GM20000 (cell line): ENCODE results near the gene PLEKHO2.

Source experiments
- DNase-seq: peaks from one replicate; pipeline ENCODE4 v3.0.0; 2012; ENCODE audit warnings: low spot score
- TF ChIP-seq, protein P1 (sequence below): IDR thresholded peaks from 2 replicates; pipeline ENCODE4 v1.5.1; 2012; ENCODE audit warnings: mild to moderate bottlenecking, control low read depth; ENCODE audit errors: extremely low read depth, missing control alignments

The PLEKHO2 gene

DNA sequence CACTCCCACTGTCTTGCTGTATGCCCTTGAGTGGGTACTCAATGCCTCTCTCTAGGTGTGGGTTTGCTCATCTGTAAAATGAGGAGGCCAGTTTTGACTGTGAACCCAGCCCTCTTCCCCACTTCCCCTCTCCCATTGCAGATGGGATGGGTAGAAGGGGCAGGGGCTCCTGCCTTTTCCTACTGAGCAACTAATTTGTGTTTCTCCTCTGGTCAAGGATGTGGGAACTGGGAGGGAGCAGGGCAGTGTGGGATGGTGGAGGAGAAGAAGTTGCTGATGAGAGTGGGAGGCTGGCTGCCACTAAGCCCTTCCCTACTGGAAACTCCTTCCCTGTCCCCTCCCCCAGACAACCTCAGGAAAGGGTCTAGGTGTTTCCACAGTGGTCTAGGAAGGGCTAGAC is 49.8 kb downstream of the PLEKHO2 start:
- DNase-seq: no peak
- TF ChIP-seq, protein P1, sequence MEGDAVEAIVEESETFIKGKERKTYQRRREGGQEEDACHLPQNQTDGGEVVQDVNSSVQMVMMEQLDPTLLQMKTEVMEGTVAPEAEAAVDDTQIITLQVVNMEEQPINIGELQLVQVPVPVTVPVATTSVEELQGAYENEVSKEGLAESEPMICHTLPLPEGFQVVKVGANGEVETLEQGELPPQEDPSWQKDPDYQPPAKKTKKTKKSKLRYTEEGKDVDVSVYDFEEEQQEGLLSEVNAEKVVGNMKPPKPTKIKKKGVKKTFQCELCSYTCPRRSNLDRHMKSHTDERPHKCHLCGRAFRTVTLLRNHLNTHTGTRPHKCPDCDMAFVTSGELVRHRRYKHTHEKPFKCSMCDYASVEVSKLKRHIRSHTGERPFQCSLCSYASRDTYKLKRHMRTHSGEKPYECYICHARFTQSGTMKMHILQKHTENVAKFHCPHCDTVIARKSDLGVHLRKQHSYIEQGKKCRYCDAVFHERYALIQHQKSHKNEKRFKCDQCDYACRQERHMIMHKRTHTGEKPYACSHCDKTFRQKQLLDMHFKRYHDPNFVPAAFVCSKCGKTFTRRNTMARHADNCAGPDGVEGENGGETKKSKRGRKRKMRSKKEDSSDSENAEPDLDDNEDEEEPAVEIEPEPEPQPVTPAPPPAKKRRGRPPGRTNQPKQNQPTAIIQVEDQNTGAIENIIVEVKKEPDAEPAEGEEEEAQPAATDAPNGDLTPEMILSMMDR: no peak

DNA sequence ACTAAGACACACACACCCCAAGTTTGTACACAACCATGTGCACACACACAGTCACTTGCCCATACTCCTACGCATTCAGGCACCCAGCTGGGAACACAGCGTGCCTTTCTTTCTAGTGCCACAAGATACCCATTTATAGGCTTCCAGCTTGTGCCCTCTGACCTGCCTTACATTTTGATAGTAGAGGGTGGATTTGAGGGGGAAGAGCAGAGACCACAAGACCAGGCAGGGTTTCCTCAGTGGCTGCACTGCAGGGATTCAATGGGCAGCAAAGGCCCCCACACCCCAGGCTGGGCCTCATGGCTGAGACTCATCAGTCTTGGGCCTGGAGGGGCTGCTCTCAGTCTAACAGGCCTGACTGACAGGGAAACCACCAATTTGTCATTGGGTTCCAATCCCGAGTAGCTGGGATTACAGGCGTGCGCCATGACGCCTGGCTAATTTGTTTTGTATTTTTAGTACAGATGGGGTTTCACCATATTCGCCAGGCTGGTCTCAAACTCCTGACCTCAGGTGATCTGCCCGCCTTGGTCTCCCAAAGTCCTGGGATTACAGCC is 51.2 kb downstream of the PLEKHO2 start:
- no peak for DNase-seq
- TF ChIP-seq, protein P1: no peak

- TF ChIP-seq, protein P1: no peak
- DNase-seq: peak; percentile 89
Observed at GRCh38 chr15:64893481-64894394, 52.0 kb downstream of the PLEKHO2 start.

- TF ChIP-seq, protein P1: no peak
Observed at GRCh38 chr15:64894395-64895056, 52.8 kb downstream of the PLEKHO2 start.

DNA sequence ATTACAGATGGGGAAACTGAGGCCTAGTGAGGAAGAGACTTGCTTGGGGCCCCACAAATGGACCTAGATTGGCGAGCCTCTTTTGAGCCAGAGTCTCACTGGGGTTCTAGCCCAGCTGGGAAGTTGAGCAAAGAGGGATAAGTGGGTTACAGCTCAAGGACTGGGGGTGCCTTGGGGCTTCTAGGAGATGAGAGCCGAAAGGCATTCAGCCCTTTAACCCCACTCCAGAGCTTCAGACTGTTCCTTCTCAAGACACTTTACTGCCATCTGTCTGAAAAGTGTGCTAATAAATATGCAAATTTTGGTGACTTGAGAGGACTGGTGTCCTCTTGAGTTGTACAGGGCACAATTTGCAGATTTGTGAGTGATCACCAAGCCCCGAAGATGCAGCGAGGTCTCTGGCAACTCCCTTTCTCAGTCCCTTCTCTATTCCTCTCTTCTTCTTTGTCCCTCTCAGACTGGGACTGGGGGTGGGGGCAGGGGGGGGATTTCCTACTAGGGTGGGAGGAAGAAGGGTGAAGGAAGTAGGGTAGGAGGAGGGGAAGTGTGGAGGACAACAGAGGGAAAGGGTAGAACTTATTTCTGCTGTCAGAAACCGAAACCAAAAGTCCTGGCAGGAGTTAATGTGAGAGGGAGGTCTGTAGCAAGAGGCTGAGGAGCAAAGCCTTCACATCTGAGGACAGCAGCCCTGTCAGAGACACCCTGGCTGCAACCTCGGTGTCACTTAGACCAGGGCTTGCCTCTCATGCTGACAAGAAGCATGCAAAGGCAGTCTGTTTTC is 53.8 kb downstream of the PLEKHO2 start:
- DNase-seq: peak; percentile 56
- TF ChIP-seq, protein P1: peak; percentile 8

More at GRCh38 chr15:64894395-64895056, 52.8 kb downstream of the PLEKHO2 start:
- DNase-seq: peak; percentile 67

- TF ChIP-seq, protein P1: no peak
- DNase-seq: no peak
Observed at GRCh38 chr15:64896371-64897069, 54.8 kb downstream of the PLEKHO2 start.
